Epithelial cell of esophagus (primary cell): ENCODE data around the gene WDR86.

Experiments used
- DNase-seq: peaks from one replicate; pipeline ENCODE4 v3.0.0; 2010; ENCODE audit warnings: low read depth
- H3K4me3 ChIP-seq: 2 replicates; pipeline ENCODE4 v1.5.1; 2011; ENCODE audit warnings: mild to moderate bottlenecking, low read length, control low read depth
- CTCF ChIP-seq: IDR thresholded peaks from 2 replicates; pipeline ENCODE4 v1.5.1; 2011; ENCODE audit warnings: low read depth, mild to moderate bottlenecking, low read length, control low read depth, inconsistent platforms; ENCODE audit not compliant: insufficient read depth; ENCODE audit errors: missing control alignments

The WDR86 gene

GRCh38 chr7:151406051-151406875 lies 3.6 kb downstream of the WDR86 start:
- DNase-seq, result no peak
- no peak for TF ChIP-seq CTCF

GRCh38 chr7:151405588-151405987 lies 4.2 kb downstream of the WDR86 start:
- no peak for TF ChIP-seq CTCF
- no peak for DNase-seq
- H3K4me3 ChIP-seq, result no peak overlapping the region

More at GRCh38 chr7:151406051-151406875, 3.6 kb downstream of the WDR86 start:
- H3K4me3 ChIP-seq, result no peak overlapping the region

- H3K4me3 ChIP-seq, result no peak overlapping the region
- no peak for TF ChIP-seq CTCF
- DNase-seq, result no peak
Measured at GRCh38 chr7:151405056-151405455, 4.8 kb downstream of the WDR86 start.

- DNase-seq, result peak; percentile 34
- TF ChIP-seq CTCF, result no peak
- no peak overlapping the region for H3K4me3 ChIP-seq
Measured at GRCh38 chr7:151404216-151405011, 5.4 kb downstream of the WDR86 start.

- H3K4me3 ChIP-seq, result no peak overlapping the region
- TF ChIP-seq CTCF, result no peak
- peak; percentile 73 for DNase-seq
Measured at GRCh38 chr7:151403764-151404163, 6.1 kb downstream of the WDR86 start.

- H3K4me3 ChIP-seq, result no peak overlapping the region
- DNase-seq, result peak; percentile 30
- peak; percentile 17 for TF ChIP-seq CTCF
Measured at GRCh38 chr7:151402029-151402835, 7.6 kb downstream of the WDR86 start.
